NCI-H748 (cell line): ENCODE data around the gene NEUROD4.

Experiments used
- DNase-seq: peaks from one replicate; lab custom pipeline; 2025; ENCODE audit not compliant: unreplicated experiment; lab: John Stamatoyannopoulos, UW

NEUROD4 gene

GRCh38 chr12:54997929-54998522 lies 21.7 kb upstream of the NEUROD4 start:
- peak; percentile 83 for DNase-seq

- DNase-seq = peak; percentile 25
These were observed 20.7 kb upstream of the NEUROD4 start for GRCh38 chr12:54998958-54999510.

GRCh38 chr12:55001198-55001868 lies 18.4 kb upstream of the NEUROD4 start:
- no peak for DNase-seq

- no peak for DNase-seq
These were observed 17.4 kb upstream of the NEUROD4 start for GRCh38 chr12:55002355-55002754.

- DNase-seq = no peak
These were observed 10.7 kb upstream of the NEUROD4 start for GRCh38 chr12:55008944-55009585.

- no peak for DNase-seq
These were observed 2.3 kb upstream of the NEUROD4 start for GRCh38 chr12:55017416-55017925.

- DNase-seq = peak; percentile 37
These were observed 4.8 kb downstream of the NEUROD4 start for GRCh38 chr12:55024575-55024974.

GRCh38 chr12:55025508-55025907 lies 5.7 kb downstream of the NEUROD4 start:
- no peak for DNase-seq

GRCh38 chr12:55034218-55034617 lies 14.4 kb downstream of the NEUROD4 start:
- DNase-seq = no peak

GRCh38 chr12:55036326-55037115 lies 16.7 kb downstream of the NEUROD4 start:
- no peak for DNase-seq

- DNase-seq = no peak
These were observed 17.7 kb downstream of the NEUROD4 start for GRCh38 chr12:55037351-55037987.

- DNase-seq = no peak
These were observed 19.9 kb downstream of the NEUROD4 start for GRCh38 chr12:55039395-55040354.

GRCh38 chr12:55041345-55042055 lies 21.7 kb downstream of the NEUROD4 start:
- DNase-seq = no peak

- no peak for DNase-seq
These were observed 23.8 kb downstream of the NEUROD4 start for GRCh38 chr12:55043542-55043941.

GRCh38 chr12:55044135-55044534 lies 24.4 kb downstream of the NEUROD4 start:
- no peak for DNase-seq

GRCh38 chr12:55049676-55050075 lies 29.9 kb downstream of the NEUROD4 start:
- no peak for DNase-seq

GRCh38 chr12:55051197-55051947 lies 31.6 kb downstream of the NEUROD4 start:
- peak; percentile 72 for DNase-seq

- DNase-seq = peak; percentile 79
These were observed 37.7 kb downstream of the NEUROD4 start for GRCh38 chr12:55057481-55057880.
